Smooth muscle cell of the umbilical artery (primary cell): ENCODE measurements around the gene ABAT. TPM values are rescaled to one million over a fixed set of nuclear protein-coding genes. Genes with fewer than 3 reads are reported as not detected.

ENCODE experiments used
- total RNA-seq: library from RNA; depleted of rRNA; stranded (reverse); fragments of >200 nt; gene quantifications from 2 replicates; pipeline ENCODE4 v1.2.3, GENCODE V29; 2014

The ABAT gene
- total RNA-seq, result 4.2 and 5.8 TPM in 2 replicates

GRCh38 chr16:8674413-8675022 is at the start of gene ABAT:
Gene ABAT (plus strand): TSS chr16:8674617. CDS start chr16:8735740, 61,123 bp downstream.

GRCh38 chr16:8797364-8798173 is 123.2 kb downstream of the ABAT start, which contains the start of the genes PMM2 and TMEM186:
Gene PMM2 (plus strand): TSS chr16:8797839. CDS start chr16:8797883, 44 bp downstream.
Gene TMEM186 (minus strand): TSS chr16:8797639. CDS start chr16:8797614, 25 bp downstream.

Other genes with a start within 250 kb of the ABAT start
- not detected in 2 replicates for gene TMEM114, start 84.1 kb upstream of the ABAT start, total RNA-seq
- gene METTL22, start 52.9 kb upstream of the ABAT start, total RNA-seq, result 31.2 and 36.8 TPM in 2 replicates
- gene TMEM186, start 123.0 kb downstream of the ABAT start, total RNA-seq, result 6.5 and 7.8 TPM in 2 replicates
- gene PMM2, start 123.2 kb downstream of the ABAT start, total RNA-seq, result 28.8 and 46.1 TPM in 2 replicates
- gene CARHSP1, start 194.4 kb downstream of the ABAT start, total RNA-seq, result 74.7 and 87.9 TPM in 2 replicates
- not detected in 2 replicates for gene LITAFD, start 207.7 kb downstream of the ABAT start, total RNA-seq